HG02885 (cell line): Measurements from ENCODE around the gene SHC1.
"Not testable (repeated sequence)": the region's sequence is repeated elsewhere in the genome, so short reads cannot be mapped to it uniquely, and the experiment has no call there.

Source experiments
- ATAC-seq: cut with Tn5 transposase; IDR thresholded peaks from one replicate; pipeline ENCODE4 v1.9.1; 2021; ENCODE audit warnings: mild to moderate bottlenecking; ENCODE audit not compliant: unreplicated experiment, poor library complexity

Gene SHC1

DNA sequence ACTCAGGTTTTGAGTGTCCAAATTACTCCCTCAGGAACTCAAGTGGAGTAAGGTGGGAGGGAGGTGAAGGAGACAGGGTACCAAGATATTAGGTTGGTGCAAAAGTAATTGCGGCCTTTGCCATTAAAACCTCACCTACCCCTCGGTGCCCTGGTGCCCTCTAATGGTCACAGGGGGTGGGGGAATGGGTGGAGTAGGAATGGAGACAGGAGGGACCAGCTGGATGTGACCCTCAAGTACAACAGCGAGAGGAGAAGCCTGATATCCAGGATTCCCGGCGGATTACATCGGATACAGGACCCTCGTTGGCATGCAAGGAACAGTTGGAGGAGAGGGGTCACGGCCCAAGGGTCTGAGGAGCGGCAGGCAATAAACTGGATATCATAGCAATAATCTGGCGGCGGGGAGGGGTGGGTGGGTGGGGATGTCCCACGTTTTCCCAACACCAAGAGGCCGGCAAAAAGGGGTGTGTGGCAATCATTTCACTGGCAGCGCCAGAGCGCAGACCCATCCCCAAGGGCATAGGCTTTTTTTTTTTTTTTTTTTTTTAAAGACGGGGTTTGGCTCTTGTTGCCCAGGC, 27.7 kb upstream of the SHC1 start:
- no peak for ATAC-seq

DNA sequence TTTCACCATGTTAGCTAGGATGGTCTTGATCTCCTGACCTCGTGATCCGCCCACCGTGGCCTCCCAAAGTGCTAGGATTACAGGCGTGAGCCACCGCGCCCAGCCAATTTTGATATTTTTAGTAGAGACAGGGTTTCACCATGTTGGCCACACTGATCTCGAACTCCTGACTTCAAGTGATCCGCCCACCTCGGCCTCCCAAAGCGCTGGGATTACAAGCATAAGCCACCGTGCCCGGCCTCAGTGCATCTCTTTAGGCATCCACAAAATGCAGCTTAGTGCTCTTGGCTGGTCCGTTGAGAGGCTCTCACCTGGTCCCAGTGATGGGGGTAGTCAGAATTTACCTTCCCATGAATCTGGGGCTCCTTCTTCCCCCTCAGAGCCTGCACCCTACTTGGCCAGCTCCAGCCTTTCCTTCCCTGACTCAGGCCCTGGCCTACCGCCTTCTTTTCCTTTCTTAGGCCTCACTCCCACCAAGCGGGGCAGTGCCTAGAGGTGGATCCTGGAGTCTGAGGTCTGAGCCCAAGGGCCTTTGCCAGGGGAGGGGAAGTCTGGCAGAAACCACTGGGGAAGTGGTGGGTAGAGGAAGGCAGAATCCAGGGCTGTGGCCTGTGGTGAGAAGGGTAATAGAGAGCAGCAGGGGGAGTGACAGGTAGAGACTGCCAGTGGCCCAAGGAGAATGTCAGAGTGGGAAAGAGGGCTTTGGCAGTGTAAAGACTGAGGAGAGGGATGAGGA, 26.6 kb upstream of the SHC1 start:
- no peak for ATAC-seq

DNA sequence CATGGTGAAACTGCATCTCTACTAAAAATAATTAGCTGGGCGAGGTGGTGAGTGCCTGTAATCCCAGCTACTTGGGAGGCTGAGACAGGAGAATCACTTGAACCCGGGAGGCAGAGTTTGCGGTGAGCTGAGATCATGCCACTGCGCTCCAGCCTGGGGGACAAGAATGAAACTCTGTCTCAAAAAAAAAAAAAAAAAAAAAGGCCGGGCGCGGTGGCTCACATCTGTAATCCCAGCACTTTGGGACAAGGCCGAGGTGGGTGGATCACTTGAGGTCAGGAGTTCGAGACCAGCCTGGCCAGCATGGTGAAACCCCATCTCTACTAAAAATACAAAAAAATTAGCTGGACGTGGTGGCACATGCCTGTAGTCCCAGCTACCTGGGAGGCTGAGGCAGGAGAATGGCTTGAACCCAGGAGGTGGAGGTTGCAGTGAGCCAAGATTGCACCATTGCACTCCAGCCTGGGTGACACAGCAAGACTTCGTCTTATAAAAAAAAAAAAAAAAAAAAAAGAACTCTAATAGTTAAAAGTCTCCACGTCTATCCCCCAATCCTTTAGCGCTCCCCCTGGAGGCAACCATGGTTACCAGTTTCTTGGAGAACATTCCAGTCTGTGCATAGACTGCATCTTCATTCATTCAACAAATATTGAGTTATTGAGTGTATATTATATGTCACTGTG, 24.9 kb upstream of the SHC1 start:
- not testable (repeated sequence) for ATAC-seq

DNA sequence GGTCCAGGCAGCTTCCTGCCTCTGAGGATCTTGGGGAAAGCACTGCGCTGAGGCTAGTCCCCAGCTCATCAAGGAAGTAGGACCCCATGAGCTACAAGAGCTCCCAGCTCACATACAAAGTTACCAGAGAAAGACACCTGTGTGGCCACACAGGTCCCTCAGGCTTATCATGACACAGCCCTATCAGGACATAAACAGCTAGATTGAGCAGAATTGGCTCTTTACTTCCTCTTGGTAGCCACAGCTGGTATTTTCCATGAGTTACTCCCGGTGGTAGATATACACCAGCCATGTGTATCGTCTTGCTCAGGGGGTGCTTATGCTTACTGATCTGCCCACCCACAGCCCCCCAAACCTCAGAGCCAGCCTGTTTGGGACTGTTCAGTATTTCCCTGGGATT, 24.0 kb upstream of the SHC1 start:
- ATAC-seq = no peak

DNA sequence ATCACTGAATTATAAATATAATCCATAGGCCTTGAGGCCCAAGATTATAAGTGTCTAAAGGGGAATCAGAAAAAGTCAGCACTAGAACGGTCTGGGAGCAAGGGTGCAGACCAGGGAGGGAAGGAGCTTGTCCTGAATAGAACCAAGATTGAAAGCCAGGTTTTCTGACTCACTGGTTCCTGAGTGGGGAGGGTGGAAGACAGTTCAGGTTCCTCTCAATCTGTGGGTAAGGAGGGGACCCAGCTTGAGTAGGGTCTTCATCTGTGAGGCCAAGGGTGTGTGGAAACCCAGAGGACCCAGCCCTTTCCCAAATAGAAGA, 23.7 kb upstream of the SHC1 start:
- ATAC-seq = no peak

DNA sequence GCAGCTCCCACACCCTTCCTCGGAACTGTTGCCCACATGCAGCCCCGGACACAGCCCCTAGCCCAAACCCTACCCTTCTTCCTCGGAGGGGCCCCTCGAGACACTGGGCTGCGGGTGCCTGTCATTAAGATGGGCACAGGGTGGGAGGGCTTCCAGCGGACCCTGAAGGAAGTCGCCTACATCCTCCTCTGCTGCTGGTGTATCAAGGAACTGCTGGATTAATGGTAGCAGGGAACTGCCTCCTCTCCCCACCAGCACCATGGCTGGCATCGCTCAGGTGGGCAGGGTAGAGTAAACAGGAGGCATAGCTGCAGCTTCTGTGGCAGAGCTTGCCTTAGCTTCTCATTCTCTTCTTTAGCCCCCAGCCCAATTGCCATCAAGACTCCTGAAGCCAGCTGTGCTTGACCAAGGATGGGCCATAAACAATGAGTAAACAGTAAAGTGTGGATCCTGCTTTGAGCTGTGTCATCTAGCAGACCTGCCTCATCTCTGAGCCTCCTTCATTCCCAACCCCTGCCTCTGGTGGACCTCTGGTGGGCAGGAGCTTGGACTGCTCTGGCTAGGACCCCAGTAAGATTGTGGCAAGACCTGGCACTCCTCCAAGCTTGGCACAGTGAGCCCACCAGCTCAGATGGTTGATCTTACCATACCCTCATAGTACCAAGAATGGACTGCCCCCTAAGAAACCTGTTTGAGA, 23.2 kb upstream of the SHC1 start, which contains the start of gene LENEP:
TSS of gene LENEP (plus strand) at position 15 of the 697 bp plus-strand sequence. CDS start at position 37, 22 bp downstream.
- ATAC-seq = no peak

DNA sequence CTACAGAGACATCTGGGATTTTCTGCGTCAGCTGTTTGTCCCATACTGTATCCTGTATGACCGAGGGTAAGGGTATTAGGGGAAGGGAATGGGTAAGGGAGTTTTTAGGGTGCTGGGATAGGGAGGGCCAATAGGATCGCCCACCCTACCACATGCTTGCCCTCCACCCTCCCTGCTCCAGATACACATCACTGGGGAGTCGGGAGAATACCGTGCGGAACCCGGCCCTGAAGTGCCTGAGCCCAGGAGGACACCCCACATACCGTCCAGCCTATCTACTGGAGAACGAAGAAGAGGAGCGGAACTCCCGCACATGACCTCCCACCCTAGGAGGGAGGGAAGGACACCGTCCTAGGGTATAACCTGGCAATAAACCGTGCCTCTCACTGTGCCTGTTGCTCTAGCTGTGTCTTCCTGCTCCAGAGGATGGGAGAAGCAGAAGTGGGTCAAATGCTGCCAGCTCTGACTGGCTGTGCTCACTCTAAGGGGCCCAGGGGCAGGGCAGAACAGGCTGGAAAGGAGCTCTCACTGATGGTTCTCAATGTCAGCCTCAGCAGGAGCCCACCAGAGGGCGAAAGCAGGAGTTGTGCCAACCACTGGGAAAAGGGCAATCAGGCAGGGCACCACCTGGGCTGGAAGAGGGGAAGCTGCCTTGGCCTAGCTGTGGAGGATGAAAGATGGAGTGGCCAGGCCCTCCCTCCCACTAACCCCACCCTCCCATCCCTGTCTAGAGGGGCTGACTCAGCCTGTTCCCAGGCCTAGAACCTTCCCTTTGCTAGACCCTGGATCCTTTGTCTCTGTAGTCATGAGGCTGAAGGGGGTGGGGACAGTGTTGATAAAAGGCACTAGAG, 22.4 kb upstream of the SHC1 start:
- ATAC-seq = no peak

DNA sequence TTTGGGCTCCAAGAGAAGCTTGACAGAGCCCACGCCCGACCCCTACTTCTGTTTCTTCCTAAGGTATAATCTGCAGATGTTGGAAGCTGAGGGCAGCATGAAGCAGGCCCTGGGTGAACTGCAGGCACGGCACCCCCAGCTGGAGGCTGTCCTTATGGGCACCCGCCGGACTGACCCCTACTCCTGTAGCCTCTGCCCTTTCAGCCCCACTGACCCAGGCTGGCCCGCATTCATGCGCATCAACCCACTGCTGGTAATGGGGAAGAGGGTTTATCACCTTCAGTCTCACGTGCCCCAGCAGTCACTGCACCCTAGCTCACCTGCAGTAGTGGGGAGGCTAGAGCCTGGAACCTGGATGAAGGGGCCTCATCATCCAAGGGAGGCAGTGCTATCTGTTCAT, 19.7 kb upstream of the SHC1 start:
- ATAC-seq = no peak

DNA sequence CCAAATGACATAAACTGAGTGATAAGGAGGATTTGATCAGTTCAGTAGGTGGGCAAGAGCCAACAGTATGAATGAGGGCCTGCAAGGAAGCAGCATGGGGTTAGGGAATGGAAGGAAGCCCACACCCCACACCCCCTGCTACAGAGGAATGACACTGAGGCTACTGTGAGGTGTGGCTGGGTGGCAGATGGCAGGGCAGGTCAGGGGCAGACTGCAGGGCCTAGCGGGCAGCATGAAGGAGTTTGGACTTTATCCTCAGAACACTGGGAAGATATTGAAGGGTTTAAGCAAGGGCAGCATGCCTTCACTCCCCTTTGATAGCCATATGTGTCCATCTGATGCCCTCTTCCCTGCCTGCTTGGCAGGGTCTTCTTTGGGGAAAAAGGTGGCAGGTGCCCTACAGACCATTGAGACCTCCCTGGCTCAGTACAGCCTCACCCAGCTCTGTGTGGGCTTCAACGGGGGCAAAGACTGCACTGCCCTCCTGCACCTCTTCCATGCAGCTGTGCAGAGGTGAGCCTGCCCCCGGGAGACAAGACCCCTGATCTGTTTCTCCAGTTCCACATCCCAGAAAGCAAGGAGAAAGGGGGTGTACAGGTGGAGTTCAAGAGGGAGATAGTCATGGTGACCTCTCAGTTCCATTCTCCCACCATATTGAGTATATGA, 18.8 kb upstream of the SHC1 start:
- no peak for ATAC-seq

DNA sequence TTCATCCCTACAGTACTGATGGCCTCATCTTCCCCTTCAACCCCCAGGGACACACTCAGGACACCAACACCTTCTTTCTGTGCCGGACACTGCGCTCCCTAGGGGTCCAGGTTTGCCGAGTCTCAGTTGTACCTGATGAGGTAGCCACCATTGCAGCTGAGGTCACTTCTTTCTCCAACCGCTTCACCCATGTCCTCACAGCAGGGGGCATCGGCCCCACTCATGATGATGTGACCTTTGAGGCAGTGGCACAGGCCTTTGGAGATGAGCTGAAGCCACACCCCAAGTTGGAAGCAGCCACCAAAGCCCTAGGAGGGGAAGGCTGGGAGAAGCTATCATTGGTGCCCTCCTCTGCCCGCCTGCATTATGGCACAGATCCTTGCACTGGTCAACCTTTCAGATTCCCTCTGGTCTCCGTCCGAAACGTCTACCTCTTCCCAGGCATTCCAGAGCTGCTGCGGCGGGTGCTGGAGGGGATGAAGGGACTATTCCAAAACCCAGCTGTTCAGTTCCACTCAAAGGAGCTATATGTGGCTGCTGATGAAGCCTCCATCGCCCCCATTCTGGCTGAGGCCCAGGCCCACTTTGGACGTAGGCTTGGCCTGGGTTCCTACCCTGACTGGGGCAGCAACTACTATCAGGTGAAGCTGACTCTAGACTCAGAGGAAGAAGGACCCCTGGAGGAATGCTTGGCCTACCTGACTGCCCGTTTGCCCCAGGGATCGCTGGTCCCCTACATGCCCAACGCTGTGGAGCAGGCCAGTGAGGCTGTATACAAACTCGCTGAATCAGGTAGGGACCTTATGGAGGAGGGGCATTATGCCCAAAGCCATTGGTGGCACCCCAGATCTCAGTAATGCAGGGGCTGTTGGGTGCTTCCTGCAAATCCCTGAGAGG, 17.8 kb upstream of the SHC1 start:
- ATAC-seq = no peak

DNA sequence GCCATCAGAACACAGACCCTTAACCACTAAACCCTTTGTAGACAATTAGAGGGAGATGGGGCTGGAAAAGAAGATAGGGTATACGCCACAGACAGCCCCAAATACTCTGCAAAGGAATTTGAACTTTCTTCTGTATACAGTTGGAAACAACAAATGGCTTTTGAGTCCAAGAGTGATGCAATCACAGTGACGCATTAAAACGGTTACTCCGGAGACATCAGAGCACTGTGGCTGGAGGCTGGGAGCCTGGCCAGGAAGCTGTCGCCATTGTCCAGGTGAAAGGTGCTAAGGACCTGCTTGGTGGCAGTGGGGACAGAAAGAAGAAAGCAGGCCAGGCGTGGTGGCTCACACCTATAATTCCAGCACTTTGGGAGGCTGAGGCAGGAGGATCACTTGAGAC, 16.8 kb upstream of the SHC1 start:
- no peak for ATAC-seq

DNA sequence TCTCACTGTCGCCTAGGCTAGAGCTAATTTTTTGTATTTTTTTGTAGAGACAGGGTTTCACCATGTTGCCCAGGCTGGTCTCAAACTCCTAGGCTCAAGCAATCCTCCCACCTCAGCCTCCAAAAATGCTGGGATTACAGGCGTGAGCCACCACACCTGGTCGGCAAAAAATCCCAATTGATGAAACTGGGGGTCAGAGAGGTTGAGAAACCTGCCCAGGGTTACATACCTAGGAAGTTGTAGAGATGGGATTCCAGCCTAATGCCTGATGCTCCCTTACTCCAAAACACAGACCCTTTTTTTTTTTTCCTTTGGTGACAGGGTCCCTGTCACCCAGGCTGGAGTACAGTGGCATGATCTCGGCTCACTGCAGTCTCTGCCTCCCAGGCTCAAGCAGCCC, 16.2 kb upstream of the SHC1 start:
- not testable (repeated sequence) for ATAC-seq

DNA sequence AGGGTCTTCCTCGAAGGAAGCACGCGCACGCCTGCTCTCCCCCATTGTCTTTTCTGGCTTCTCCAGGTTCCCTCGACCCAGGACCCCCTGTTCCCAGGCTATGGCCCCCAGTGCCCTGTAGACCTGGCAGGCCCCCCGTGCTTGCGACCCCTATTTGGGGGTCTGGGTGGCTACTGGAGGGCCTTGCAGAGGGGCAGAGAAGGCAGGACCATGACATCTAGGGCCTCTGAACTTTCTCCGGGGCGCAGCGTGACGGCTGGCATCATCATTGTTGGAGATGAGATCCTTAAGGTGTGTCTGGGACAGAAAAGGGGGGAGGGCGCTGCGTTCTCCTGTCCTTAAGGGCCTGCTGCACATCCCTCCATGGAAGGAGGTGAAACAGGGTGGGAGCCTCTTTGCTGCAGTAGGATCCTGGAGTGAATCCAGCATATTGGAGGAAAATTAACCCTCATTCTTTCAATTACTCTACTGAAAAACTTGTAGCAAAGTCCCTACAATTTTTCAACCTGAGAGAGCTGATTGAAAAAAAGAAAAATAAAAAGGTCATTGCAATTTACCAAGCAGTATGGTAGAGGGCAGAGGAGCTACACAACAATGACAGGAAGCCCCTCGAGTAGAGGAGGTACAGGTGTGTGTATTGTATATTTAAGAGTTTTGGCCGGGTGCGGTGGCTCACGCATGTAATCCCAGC, 13.4 kb upstream of the SHC1 start:
- ATAC-seq = no peak

DNA sequence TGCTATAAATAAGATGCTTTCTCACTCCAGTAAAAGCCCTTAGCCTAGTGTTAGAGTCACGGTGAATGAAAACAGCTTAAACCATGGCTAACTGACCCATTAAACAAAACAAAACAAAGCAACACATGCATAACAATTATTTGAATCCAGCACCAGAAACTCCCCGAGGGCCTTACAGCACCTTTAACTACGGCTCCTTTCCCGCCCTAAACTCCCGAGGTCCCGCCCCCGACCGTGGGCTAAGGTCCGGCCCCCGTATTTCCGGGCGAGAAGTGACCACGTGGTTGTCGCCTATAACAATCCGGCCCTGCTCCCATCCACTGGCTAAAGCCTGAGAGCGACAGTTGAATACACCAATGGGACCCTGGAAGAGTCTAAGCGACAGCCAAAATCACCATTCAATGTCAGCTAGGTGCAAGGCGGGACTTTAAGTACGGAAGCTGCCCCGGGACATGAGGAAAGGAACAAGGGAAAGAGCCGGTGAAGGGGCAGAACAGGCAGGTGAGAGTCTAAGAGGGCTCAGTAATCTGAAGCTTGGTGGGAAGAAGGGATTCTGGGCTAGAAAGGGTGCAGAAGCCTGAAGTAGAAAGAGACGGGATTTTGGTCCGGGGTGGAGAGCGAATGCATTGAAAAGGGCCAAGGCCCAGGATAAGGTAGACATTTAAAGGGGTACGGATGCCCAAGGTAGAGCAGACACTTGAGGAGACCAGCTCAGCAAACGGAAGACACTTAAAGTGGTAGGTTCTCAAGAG, 12.5 kb upstream of the SHC1 start, which contains the start of gene FLAD1:
TSS of gene FLAD1 (plus strand) at position 448 of the 752 bp plus-strand sequence. CDS start 351 bp downstream, outside the sequence.
- ATAC-seq = peak; percentile 99

DNA sequence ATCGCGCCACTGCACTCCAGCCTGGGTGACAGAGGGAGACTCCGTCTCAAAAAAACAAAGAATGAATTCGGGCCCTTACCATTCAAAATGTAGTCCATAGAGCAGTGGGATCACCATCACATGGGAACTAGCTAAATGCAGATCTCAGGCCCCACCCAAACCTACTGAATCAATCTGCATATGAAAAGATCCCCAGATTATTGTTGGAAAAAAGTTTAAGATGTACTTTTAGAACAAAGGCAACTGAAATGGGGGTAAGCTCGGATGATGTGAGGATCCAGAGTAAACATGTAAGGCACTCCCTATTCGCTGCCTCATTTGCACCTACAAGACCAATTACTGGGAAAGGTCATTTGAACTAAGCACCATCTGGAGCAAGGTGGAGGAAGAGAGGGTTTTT, 11.8 kb upstream of the SHC1 start:
- no peak for ATAC-seq

DNA sequence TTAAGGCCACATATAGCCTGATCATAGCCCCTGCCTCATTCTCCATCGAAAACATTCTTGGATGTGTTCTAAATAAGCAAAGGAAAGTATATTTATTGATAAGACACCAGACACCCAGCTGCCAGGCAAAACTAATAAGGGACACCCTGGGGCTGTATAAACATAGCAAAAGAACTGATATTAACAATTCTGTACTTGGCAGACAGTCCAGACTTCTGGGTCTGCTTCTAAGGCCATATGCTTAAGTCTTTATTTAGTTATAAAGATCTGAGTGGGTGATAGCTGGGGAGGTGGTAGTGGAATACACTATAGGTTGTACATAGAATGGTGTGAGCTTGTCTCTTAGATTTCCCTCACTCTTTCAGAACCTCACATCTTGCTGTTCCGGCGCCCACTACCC, 7.8 kb upstream of the SHC1 start:
- ATAC-seq = no peak

DNA sequence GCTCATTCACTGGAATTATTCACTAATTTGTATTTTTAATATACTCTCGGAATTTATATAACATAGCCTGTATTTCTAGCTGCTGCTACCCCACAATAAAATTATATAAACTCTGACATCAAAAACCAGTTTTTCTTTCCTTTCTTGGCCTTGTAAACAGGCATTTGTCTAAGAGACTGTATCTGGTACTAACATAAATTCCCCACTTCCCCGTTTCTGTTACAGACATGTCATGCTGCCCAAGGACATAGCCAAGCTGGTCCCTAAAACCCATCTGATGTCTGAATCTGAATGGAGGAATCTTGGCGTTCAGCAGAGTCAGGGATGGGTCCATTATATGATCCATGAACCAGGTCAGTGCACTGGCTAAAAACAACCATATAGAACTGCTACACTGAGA, 7.2 kb upstream of the SHC1 start:
- not testable (repeated sequence) for ATAC-seq
